ENCODE results near the gene GLOD5. TPM values are rescaled to one million over a fixed set of nuclear protein-coding genes. Genes with fewer than 3 reads are reported as not detected.

The GLOD5 gene
- total RNA-seq, 4 donors from 2014 or later = not detected

DNA sequence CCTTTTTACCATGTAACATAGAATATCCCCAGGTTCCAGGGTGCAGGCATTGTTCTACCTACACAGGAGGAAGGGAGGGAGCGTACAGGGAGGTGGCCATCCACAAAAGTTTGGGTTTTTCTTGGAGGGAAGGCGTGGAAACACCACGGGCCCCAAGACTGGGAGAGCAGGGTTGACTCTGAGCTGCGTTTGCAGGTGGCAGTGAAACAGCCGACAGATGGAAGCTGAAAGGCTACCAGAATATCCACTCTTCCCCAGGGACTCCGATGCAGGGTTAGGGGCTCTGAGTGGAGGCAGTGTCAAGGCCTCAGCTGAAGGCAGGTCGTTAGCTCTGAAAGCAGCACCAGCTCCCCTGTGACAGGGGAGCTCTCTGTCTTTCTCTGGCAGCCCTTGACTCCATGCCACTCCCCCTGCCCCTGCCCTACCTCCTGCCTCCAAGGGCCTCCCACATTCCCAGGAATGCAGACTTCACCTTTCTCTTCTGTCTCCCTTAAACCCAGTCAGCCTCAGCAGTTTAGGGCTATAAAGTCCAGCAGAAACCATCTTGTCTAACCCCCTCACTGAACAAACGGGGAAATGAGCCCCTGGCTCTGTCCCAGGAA, 14.0 kb upstream of the GLOD5 start:
- Histone ChIP-seq H3K27me3 (no peaks in the 10 kb centered on the region), H3K4me1 (no peaks in the 10 kb centered on the region), H3K4me3 (no peak overlapping the region), H3K27ac (replicated peaks in 1 of 4) (no peak overlapping the region), H3K9me3 (no peaks in the 10 kb centered on the region), H3K36me3 (no peaks in the 10 kb centered on the region)
- TF ChIP-seq, protein P1, sequence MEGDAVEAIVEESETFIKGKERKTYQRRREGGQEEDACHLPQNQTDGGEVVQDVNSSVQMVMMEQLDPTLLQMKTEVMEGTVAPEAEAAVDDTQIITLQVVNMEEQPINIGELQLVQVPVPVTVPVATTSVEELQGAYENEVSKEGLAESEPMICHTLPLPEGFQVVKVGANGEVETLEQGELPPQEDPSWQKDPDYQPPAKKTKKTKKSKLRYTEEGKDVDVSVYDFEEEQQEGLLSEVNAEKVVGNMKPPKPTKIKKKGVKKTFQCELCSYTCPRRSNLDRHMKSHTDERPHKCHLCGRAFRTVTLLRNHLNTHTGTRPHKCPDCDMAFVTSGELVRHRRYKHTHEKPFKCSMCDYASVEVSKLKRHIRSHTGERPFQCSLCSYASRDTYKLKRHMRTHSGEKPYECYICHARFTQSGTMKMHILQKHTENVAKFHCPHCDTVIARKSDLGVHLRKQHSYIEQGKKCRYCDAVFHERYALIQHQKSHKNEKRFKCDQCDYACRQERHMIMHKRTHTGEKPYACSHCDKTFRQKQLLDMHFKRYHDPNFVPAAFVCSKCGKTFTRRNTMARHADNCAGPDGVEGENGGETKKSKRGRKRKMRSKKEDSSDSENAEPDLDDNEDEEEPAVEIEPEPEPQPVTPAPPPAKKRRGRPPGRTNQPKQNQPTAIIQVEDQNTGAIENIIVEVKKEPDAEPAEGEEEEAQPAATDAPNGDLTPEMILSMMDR (IDR thresholded peaks at IDR 0.05) = no peak
- TF ChIP-seq POLR2A (IDR thresholded peaks at IDR 0.05; ENCODE audit: low read depth) (no peak), POLR2AphosphoS5 (IDR thresholded peaks at IDR 0.05) (no peak), EP300 (IDR thresholded peaks at IDR 0.05) (no peak)
- WGBS = 59% methylated on average over 7 of the region's 8 CpGs
- intact Hi-C loops (cut with DNase I) = no loop called here
- DNase-seq (ENCODE audit: extremely low spot score) = no peak

DNA sequence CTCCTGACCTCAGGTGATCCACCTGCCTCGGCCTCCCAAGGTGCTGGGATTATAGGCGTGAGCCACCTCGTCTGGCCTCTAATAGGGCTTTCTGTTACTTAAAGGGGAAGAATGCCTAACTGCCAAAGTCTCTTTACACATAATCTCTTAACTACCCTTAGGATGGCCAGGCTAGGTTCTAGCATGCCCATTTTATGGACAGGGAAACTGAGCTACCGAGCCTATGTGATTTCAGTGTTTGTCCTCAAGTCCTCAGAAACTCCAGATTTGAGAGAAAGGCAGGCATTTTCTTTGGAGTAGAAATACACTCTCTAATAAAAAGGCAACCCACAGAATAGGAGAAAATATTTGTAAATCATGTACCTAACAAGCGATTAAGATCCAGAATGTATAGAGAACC, 12.4 kb upstream of the GLOD5 start:
- H3K9me3 ChIP-seq = no peaks in the 10 kb centered on the region
- no peak overlapping the region for H3K4me3 ChIP-seq
- H3K27ac ChIP-seq (replicated peaks in 1 of 4) = no peak overlapping the region
- WGBS = 82% methylated on average over 5 of the region's 5 CpGs
- intact Hi-C loops (cut with DNase I) = no loop called here
- TF ChIP-seq POLR2AphosphoS5 (IDR thresholded peaks at IDR 0.05) (no peak), EP300 (IDR thresholded peaks at IDR 0.05) (no peak), POLR2A (IDR thresholded peaks at IDR 0.05; ENCODE audit: low read depth) (no peak)
- TF ChIP-seq, protein P1 (IDR thresholded peaks at IDR 0.05) = no peak
- no peaks in the 10 kb centered on the region for H3K4me1 ChIP-seq
- no peaks in the 10 kb centered on the region for H3K27me3 ChIP-seq
- no peaks in the 10 kb centered on the region for H3K36me3 ChIP-seq
- no peak for DNase-seq (ENCODE audit: extremely low spot score)

- intact Hi-C loops (cut with DNase I) = no loop called here
- 82% methylated on average over 3 of the region's 3 CpGs for WGBS
Measured at GRCh38 chrX:48751343-48751742, 10.2 kb upstream of the GLOD5 start.

GRCh38 chrX:48752498-48752897, 9.0 kb upstream of the GLOD5 start:
- H3K9me3 ChIP-seq = no peaks in the 10 kb centered on the region
- WGBS = 78% methylated on average over 3 of the region's 7 CpGs
- no peak for DNase-seq (ENCODE audit: extremely low spot score)
- no peaks in the 10 kb centered on the region for H3K36me3 ChIP-seq
- TF ChIP-seq POLR2AphosphoS5 (IDR thresholded peaks at IDR 0.05) (no peak), POLR2A (IDR thresholded peaks at IDR 0.05; ENCODE audit: low read depth) (no peak), EP300 (IDR thresholded peaks at IDR 0.05) (no peak)
- TF ChIP-seq, protein P1 (IDR thresholded peaks at IDR 0.05) = no peak
- no peak overlapping the region for H3K27ac ChIP-seq (replicated peaks in 1 of 4)
- no peaks in the 10 kb centered on the region for H3K27me3 ChIP-seq
- H3K4me3 ChIP-seq = no peak overlapping the region
- intact Hi-C loops (cut with DNase I) = no loop called here
- H3K4me1 ChIP-seq = no peaks in the 10 kb centered on the region

More at GRCh38 chrX:48751343-48751742, 10.2 kb upstream of the GLOD5 start:
- H3K27me3 ChIP-seq = no peaks in the 10 kb centered on the region
- DNase-seq (ENCODE audit: extremely low spot score) = no peak
- TF ChIP-seq POLR2A (IDR thresholded peaks at IDR 0.05; ENCODE audit: low read depth) (no peak), POLR2AphosphoS5 (IDR thresholded peaks at IDR 0.05) (no peak), EP300 (IDR thresholded peaks at IDR 0.05) (no peak)
- TF ChIP-seq, protein P1 (IDR thresholded peaks at IDR 0.05) = no peak
- H3K4me1 ChIP-seq = no peaks in the 10 kb centered on the region
- H3K36me3 ChIP-seq = no peaks in the 10 kb centered on the region
- H3K9me3 ChIP-seq = no peaks in the 10 kb centered on the region
- no peak overlapping the region for H3K4me3 ChIP-seq
- H3K27ac ChIP-seq (replicated peaks in 1 of 4) = no peak overlapping the region

- intact Hi-C loops (cut with DNase I) = no loop called here
Measured at GRCh38 chrX:48753708-48754228, 7.8 kb upstream of the GLOD5 start.

More at GRCh38 chrX:48753708-48754228, 7.8 kb upstream of the GLOD5 start:
- H3K27me3 ChIP-seq = no peaks in the 10 kb centered on the region
- H3K9me3 ChIP-seq = no peaks in the 10 kb centered on the region
- H3K4me3 ChIP-seq = no peak overlapping the region
- no peaks in the 10 kb centered on the region for H3K36me3 ChIP-seq
- no peak for DNase-seq (ENCODE audit: extremely low spot score)
- WGBS = 61% methylated on average over 7 of the region's 8 CpGs
- H3K4me1 ChIP-seq = no peaks in the 10 kb centered on the region
- TF ChIP-seq POLR2A (IDR thresholded peaks at IDR 0.05; ENCODE audit: low read depth) (no peak), POLR2AphosphoS5 (IDR thresholded peaks at IDR 0.05) (no peak), EP300 (IDR thresholded peaks at IDR 0.05) (no peak)
- TF ChIP-seq, protein P1 (IDR thresholded peaks at IDR 0.05) = no peak
- no peak overlapping the region for H3K27ac ChIP-seq (replicated peaks in 1 of 4)
